Measurements from ENCODE around the gene OR51I2.
A peak's percentile ranks its signal among the peaks of the same experiment; 100 is the strongest.

Gene OR51I2, protein sequence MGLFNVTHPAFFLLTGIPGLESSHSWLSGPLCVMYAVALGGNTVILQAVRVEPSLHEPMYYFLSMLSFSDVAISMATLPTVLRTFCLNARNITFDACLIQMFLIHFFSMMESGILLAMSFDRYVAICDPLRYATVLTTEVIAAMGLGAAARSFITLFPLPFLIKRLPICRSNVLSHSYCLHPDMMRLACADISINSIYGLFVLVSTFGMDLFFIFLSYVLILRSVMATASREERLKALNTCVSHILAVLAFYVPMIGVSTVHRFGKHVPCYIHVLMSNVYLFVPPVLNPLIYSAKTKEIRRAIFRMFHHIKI

GRCh38 chr11:5449023-5449422 lies at the start of gene OR51I2:
TSS of gene OR51I2 (plus strand) at chr11:5449323. CDS start at chr11:5453489, 4,166 bp downstream.
- in situ Hi-C loops (cut with HindIII; ENCODE audit: low pct_unique_long_range_greater_than_20kb, low sequenced_read_pairs): no loop called here

GRCh38 chr11:5405173-5405572 lies 44.0 kb upstream of the OR51I2 start:
- TF ChIP-seq JUND (IDR thresholded peaks at IDR 0.05; ENCODE audit: low read depth): no peak
- in situ Hi-C loops (cut with HindIII; ENCODE audit: low pct_unique_long_range_greater_than_20kb, low sequenced_read_pairs): no loop called here
- DNase-seq (ENCODE audit: low read depth in 1 of 2, low spot score in 1 of 2): no peak

More at GRCh38 chr11:5449023-5449422, at the start of gene OR51I2:
- no peak for TF ChIP-seq JUND (IDR thresholded peaks at IDR 0.05; ENCODE audit: low read depth)
- no peak for DNase-seq (ENCODE audit: low read depth in 1 of 2, low spot score in 1 of 2)

DNA sequence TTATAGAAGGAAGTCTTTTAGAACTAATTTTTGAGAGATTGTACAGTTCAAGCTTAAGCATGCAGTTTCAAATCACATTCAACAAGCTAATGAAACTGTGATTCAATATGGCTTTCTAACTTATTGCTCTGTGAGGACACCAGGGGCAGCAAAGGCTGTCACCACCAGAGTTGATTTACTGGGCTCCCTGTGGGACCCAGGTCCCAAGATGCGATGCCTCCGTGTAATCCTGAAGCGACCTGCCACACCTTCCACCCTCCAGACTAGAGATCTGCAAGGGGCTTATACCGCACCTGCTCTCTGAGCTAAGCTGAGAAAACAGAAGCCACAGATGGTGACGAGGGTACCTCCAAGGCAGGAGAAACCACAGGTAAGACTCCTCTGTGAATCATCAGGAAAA lies 28.1 kb upstream of the OR51I2 start:
- in situ Hi-C loops (cut with HindIII; ENCODE audit: low pct_unique_long_range_greater_than_20kb, low sequenced_read_pairs): no loop called here
- TF ChIP-seq JUND (IDR thresholded peaks at IDR 0.05; ENCODE audit: low read depth): no peak
- DNase-seq (ENCODE audit: low read depth in 1 of 2, low spot score in 1 of 2): no peak

DNA sequence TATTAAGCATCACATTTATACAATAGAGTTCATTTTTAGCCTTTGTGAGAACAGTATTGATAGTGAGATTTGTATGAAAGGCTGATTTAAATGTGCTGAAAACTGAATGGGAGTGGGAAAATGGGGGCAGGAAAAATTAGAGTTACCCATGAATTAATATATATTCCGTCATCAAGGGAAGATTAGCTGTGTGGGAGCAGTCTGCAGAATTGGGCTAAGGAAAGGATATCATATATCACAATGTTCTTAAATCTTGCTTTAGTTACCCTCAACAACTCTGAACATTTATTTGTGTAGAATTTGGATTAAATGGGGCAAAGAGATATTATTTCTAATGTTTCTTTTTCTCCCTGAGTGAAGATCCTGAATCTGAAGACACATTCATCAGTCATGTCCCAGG lies 27.3 kb upstream of the OR51I2 start, which contains the start of gene OR51Q1:
Gene OR51Q1, plus strand, starts transcription at position 301 of the 400 bp plus-strand sequence. Its CDS starts 90 bp downstream, at position 391.
- TF ChIP-seq JUND (IDR thresholded peaks at IDR 0.05; ENCODE audit: low read depth): no peak
- in situ Hi-C loops (cut with HindIII; ENCODE audit: low pct_unique_long_range_greater_than_20kb, low sequenced_read_pairs): no loop called here
- no peak for DNase-seq (ENCODE audit: low read depth in 1 of 2, low spot score in 1 of 2)

DNA sequence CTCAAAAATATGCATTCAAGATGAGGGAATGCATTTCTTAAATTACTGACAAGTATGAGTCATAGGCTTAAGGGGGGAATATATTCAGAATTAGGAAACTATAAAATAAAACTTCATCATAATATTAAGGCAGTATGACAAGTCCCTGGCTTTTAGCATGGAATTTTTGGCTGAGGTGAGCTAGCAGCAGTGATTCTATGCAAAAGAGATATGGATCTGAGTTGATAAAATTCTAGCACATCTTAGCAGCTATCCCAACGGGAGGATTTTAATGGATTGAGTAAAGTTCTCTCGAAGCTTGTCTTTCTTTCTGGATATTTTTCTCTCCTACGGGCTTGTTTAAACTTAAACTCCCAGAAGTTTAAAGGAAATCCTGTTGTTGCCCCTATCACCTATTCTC lies 26.0 kb upstream of the OR51I2 start:
- no peak for DNase-seq (ENCODE audit: low read depth in 1 of 2, low spot score in 1 of 2)
- no peak for TF ChIP-seq JUND (IDR thresholded peaks at IDR 0.05; ENCODE audit: low read depth)
- in situ Hi-C loops (cut with HindIII; ENCODE audit: low pct_unique_long_range_greater_than_20kb, low sequenced_read_pairs): no loop called here

DNA sequence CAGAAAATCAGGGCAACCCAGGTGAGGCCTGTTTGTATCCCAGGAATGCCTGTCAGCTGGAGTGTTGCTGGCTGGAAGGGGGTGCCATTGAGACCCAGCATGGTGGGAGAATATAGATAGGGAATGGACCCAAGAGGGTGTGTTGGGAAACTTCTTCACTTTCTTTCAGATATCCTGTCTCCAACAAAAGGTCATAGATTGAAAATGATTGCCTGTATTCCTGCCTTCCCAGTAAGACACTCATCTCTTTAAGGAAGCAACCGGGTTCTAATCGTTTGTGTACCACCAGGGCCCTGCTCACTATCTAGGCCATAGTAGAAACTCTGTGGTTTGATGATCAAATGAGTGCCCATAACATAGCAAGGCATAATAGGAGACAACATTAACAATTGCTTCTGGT lies 7.7 kb upstream of the OR51I2 start, which contains the start of gene OR51I1:
Gene OR51I1, minus strand, starts transcription at position 101 of the 400 bp plus-strand sequence. Its CDS starts 0 bp downstream, at position 101.
- in situ Hi-C loops (cut with HindIII; ENCODE audit: low pct_unique_long_range_greater_than_20kb, low sequenced_read_pairs): no loop called here
- no peak for DNase-seq (ENCODE audit: low read depth in 1 of 2, low spot score in 1 of 2)
- TF ChIP-seq JUND (IDR thresholded peaks at IDR 0.05; ENCODE audit: low read depth): no peak

- no peak for DNase-seq (ENCODE audit: low read depth in 1 of 2, low spot score in 1 of 2)
Measured at GRCh38 chr11:5443835-5444393, 5.2 kb upstream of the OR51I2 start.

DNA sequence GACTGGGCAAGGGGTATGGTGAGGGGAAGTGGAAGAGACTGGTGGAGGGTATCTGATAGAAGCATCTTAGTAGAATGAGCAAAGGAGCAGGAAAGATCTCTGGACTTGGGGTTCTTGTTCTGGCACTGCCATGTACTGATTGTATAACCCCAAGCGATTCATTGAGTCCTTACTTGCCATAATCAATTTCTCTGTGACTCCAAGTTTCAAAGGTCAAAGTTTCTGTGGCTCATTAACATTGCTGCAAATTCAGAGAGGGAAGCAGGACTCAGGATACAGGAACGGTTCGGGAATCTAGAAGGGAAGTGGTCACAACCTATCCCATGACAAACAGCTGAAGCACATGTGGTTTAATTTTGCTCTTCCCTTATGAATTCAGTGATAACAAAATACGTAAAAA lies 309 bp downstream of the OR51I2 start:
- in situ Hi-C loops (cut with HindIII; ENCODE audit: low pct_unique_long_range_greater_than_20kb, low sequenced_read_pairs): no loop called here
- no peak for TF ChIP-seq JUND (IDR thresholded peaks at IDR 0.05; ENCODE audit: low read depth)
- DNase-seq (ENCODE audit: low read depth in 1 of 2, low spot score in 1 of 2): no peak

More at GRCh38 chr11:5443835-5444393, 5.2 kb upstream of the OR51I2 start:
- no peak for TF ChIP-seq JUND (IDR thresholded peaks at IDR 0.05; ENCODE audit: low read depth)
- in situ Hi-C loops (cut with HindIII; ENCODE audit: low pct_unique_long_range_greater_than_20kb, low sequenced_read_pairs): no loop called here

DNA sequence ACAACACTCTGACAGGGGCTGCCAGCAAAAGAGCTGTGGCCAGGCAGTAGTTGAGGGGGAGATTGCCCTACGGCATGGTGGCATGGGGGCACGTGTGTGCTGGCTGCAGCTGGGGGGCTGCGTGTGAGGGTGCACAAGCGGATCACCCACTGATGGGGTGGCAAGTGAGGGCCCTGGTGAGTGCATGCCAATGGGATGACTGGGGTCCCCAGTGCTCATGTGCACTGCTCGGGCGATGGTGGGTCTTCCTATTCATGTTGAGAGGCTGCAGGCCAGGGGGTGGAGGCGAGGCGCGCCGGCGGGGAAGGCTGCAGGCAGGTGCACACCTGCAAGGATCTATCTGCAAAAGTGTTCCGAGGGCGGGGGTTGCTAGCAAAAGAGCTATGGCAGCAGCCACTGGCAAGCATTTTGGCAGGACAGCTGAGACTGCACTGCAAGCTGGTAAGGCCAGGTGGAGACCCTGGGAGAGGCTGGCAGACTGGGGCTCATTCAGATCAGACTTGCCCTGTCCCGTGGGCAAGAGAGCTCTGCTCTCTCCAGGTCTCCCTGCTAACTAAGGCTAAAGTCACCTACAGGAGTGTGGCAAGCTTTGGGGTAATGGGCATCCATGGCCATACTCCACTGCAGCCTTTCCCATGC lies 12.0 kb downstream of the OR51I2 start:
- in situ Hi-C loops (cut with HindIII; ENCODE audit: low pct_unique_long_range_greater_than_20kb, low sequenced_read_pairs): no loop called here
- no peak for DNase-seq (ENCODE audit: low read depth in 1 of 2, low spot score in 1 of 2)
- TF ChIP-seq JUND (IDR thresholded peaks at IDR 0.05; ENCODE audit: low read depth): no peak

DNA sequence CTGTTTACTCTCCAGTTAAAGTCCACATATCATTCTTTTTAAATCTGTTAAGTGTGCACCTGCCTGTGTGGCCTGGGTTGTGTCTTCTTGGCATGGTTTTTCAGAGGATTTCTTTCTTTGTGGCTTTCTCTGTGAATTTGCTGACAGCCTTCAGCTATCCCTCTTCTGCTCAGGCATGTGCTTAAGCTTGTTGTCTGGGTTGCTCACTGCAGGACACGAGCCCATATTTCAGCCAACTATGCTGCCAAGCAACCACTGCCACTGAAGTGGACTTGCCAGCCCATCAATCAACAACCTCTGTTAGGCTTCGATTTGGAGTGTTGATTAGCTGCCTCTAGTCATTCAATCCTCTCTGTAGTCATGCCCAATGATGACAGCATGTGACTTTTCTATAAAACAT lies 18.4 kb downstream of the OR51I2 start:
- TF ChIP-seq JUND (IDR thresholded peaks at IDR 0.05; ENCODE audit: low read depth): no peak
- no peak for DNase-seq (ENCODE audit: low read depth in 1 of 2, low spot score in 1 of 2)
- in situ Hi-C loops (cut with HindIII; ENCODE audit: low pct_unique_long_range_greater_than_20kb, low sequenced_read_pairs): no loop called here

DNA sequence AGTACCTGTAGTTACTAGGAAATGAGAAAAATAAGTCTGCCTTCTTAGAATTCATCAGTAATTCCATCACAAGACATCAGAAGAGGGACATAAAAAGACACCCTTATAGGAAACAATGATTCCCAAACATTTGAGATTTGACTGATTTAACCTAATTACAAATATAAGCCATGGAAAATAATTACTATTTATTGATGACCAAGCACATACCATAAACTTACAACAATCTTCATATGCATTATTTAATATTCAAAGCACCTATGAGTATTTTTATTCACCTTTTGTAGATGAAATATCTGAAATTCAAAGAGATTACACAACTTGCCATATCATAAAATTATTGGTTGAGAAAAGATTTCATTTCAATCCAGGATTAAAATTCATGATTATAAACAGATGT lies 24.8 kb downstream of the OR51I2 start:
- in situ Hi-C loops (cut with HindIII; ENCODE audit: low pct_unique_long_range_greater_than_20kb, low sequenced_read_pairs): no loop called here
- DNase-seq (ENCODE audit: low read depth in 1 of 2, low spot score in 1 of 2): no peak
- no peak for TF ChIP-seq JUND (IDR thresholded peaks at IDR 0.05; ENCODE audit: low read depth)

DNA sequence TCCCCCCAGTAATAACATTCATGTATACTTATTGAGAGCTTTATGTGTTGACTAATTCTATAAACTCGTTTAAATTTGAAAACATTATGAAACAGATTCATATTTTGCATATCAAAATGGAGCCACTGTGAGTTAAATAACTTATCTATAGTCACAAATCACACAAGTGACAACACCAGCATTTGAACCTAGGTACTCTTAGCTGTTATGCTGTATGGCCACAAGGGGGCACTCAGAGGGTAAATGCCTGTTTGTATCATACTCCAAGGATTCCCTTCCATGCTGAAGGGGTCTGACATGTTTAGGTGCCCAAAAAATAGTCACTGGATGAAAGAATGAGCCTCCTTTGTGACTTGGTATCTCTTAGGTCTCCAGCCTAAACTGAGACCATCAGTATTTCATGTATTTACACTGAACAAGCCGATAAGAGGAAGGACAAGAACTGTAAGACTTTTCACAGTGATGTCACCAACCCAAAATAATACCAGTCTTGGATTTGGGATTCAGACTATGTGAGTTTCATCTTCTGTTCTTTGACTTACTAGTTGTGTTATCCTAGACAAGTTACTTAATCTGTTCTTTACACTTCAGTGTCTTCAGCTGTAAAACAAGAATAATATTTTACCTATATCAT lies 27.2 kb downstream of the OR51I2 start:
- no peak for TF ChIP-seq JUND (IDR thresholded peaks at IDR 0.05; ENCODE audit: low read depth)
- peak; percentile 7 to 57 for DNase-seq (ENCODE audit: low read depth in 1 of 2, low spot score in 1 of 2)
- in situ Hi-C loops (cut with HindIII; ENCODE audit: low pct_unique_long_range_greater_than_20kb, low sequenced_read_pairs): no loop called here

- DNase-seq (ENCODE audit: low read depth in 1 of 2, low spot score in 1 of 2): no peak
- no peak for TF ChIP-seq JUND (IDR thresholded peaks at IDR 0.05; ENCODE audit: low read depth)
- in situ Hi-C loops (cut with HindIII; ENCODE audit: low pct_unique_long_range_greater_than_20kb, low sequenced_read_pairs): no loop called here
Measured at GRCh38 chr11:5486003-5486402, 36.9 kb downstream of the OR51I2 start.
